SK-N-SH (cell line): ENCODE results near the gene PIAS1.

Experiments
- MXI1 ChIP-seq: IDR thresholded peaks from 2 replicates; pipeline ENCODE4 v1.6.1; 2012; ENCODE audit warnings: mild to moderate bottlenecking, low read depth, low read length, improper control_type of control experiment
- SIN3A ChIP-seq: IDR thresholded peaks from 2 replicates; pipeline ENCODE4 v1.6.1; 2012; ENCODE audit warnings: low read depth, mild to moderate bottlenecking, low read length, moderate library complexity, borderline replicate concordance

GRCh38 chr15:68201879-68202261, 147.8 kb downstream of the PIAS1 start:
- TF ChIP-seq SIN3A (no peak), MXI1 (no peak)
